HepG2 (cell line): Measurements from ENCODE around the gene SLC1A2. TPM values are rescaled to one million over a fixed set of nuclear protein-coding genes. Genes with fewer than 3 reads are reported as not detected.

ENCODE experiments used
- BATF2 ChIP-seq: sonication (generic); formaldehyde crosslinking; IDR thresholded peaks from 2 replicates; pipeline ENCODE4 v1.8.0; 2022; ENCODE audit warnings: mild to moderate bottlenecking, missing genetic modification reagents, moderate library complexity
- HES4 ChIP-seq: sonication (generic); formaldehyde crosslinking; IDR thresholded peaks from 2 replicates; pipeline ENCODE4 v1.9.0; 2021; ENCODE audit warnings: mild to moderate bottlenecking, missing genetic modification reagents, borderline replicate concordance
- NFKB2 ChIP-seq: sonication (generic); formaldehyde crosslinking; IDR thresholded peaks from 2 replicates; pipeline ENCODE4 v1.4.0; 2020; ENCODE audit warnings: missing genetic modification reagents, borderline replicate concordance
- PHF5A ChIP-seq: IDR thresholded peaks from one replicate; pipeline ENCODE4 v1.6.1; 2018; ENCODE audit warnings: low read depth, missing genetic modification reagents; ENCODE audit not compliant: unreplicated experiment
- RARA ChIP-seq: IDR thresholded peaks from 2 replicates; pipeline ENCODE4 v1.6.1; 2016; ENCODE audit warnings: missing genetic modification reagents, missing compliant biosample characterization
- USF2 ChIP-seq, 2 experiments: sonication (generic) in 1 of 2; formaldehyde crosslinking in 1 of 2; IDR thresholded peaks; 2 replicates each; pipeline versions ENCODE4 v1.5.1 to v1.6.1; 2011 to 2020; ENCODE audit warnings: borderline replicate concordance in 1 of 2, low read depth in 1 of 2, low read length in 1 of 2, mild to moderate bottlenecking in 1 of 2, missing genetic modification reagents in 1 of 2, moderate library complexity in 1 of 2
- ZFP41 ChIP-seq: sonication (generic); formaldehyde crosslinking; IDR thresholded peaks from 2 replicates; pipeline ENCODE4 v1.4.0; 2020; ENCODE audit warnings: mild to moderate bottlenecking, missing genetic modification reagents, borderline replicate concordance
- ZNF260 ChIP-seq: sonication (generic); formaldehyde crosslinking; IDR thresholded peaks from 2 replicates; pipeline ENCODE4 v1.4.0; 2020; ENCODE audit warnings: missing genetic modification reagents, low read depth, mild to moderate bottlenecking, borderline replicate concordance
- ZNF30 ChIP-seq: sonication (generic); formaldehyde crosslinking; IDR thresholded peaks from 2 replicates; pipeline ENCODE4 v1.5.0; 2020; ENCODE audit warnings: mild to moderate bottlenecking, missing genetic modification reagents
- ZNF503 ChIP-seq: sonication (generic); formaldehyde crosslinking; IDR thresholded peaks from 2 replicates; pipeline ENCODE4 v1.4.0; 2020; ENCODE audit warnings: missing genetic modification reagents
- ZNF792 ChIP-seq: IDR thresholded peaks from 2 replicates; pipeline ENCODE4 v1.6.1; 2016
- ZNF83 ChIP-seq: sonication (generic); formaldehyde crosslinking; IDR thresholded peaks from 2 replicates; pipeline ENCODE4 v1.4.0; 2020; ENCODE audit warnings: missing genetic modification reagents, mild to moderate bottlenecking, borderline replicate concordance
- polyA plus RNA-seq, 8 experiments: library from polyadenylated mRNA; depleted of rRNA in 3 of 8; stranded (reverse) in 7 of 8; unstranded in 1 of 8; fragments of >200 nt; fragmentation: Illumina TruSeq in 4 of 8; extraction: Trizol in 4 of 8; gene quantifications; 2 replicates each; pipeline versions ENCODE4 v1.2.1 to v1.2.3, GENCODE V29; 2011 to 2016; ENCODE audit warnings: low read depth in 4 of 8, missing spikeins in 1 of 8, mixed read lengths in 1 of 8; ENCODE audit not compliant: insufficient read depth in 1 of 8
- total RNA-seq, 5 experiments: library from RNA; depleted of rRNA; stranded (reverse); fragments of >200 nt; fragmentation: Illumina TruSeq; extraction: Trizol; gene quantifications; 2 replicates each; pipeline ENCODE4 v1.2.3, GENCODE V29; 2016; ENCODE audit warnings: low read depth in 1 of 5

Gene SLC1A2
- total and polyA plus RNA-seq, 2 of the 13 experiments (the other 11 are each of a cell fraction or from before 2014, with no cell fraction given) = 23.2 to 43.2 TPM

GRCh38 chr11:35256296-35256695 lies 163.1 kb downstream of the SLC1A2 start (continued):
- TF ChIP-seq USF2 (IDR thresholded peaks at IDR 0.05; ENCODE audit: low read depth, low read length) (no peak), USF2 (CRISPR knock-in tag; IDR thresholded peaks at IDR 0.05; ENCODE audit: borderline replicate concordance) (no peak), RARA (CRISPR knock-in tag) (no peak), ZNF83 (no peak), ZNF30 (CRISPR knock-in tag) (no peak), PHF5A (CRISPR knock-in tag) (no peak), ZNF503 (no peak), ZNF792 (CRISPR knock-in tag) (no peak), BATF2 (no peak), NFKB2 (CRISPR knock-in tag) (no peak), ZNF260 (no peak), HES4 (CRISPR knock-in tag) (no peak), ZFP41 (CRISPR knock-in tag) (no peak)
